ENCODE results near the gene TNS3.
"Not testable (repeated sequence)": the region's sequence is repeated elsewhere in the genome, so short reads cannot be mapped to it uniquely, and the experiment has no call there.

The TNS3 gene

GRCh38 chr7:47603514-47604255 is 21.8 kb upstream of the TNS3 start:
- not testable (repeated sequence) for DNase-seq (ENCODE audit: low read depth, low spot score)

DNA sequence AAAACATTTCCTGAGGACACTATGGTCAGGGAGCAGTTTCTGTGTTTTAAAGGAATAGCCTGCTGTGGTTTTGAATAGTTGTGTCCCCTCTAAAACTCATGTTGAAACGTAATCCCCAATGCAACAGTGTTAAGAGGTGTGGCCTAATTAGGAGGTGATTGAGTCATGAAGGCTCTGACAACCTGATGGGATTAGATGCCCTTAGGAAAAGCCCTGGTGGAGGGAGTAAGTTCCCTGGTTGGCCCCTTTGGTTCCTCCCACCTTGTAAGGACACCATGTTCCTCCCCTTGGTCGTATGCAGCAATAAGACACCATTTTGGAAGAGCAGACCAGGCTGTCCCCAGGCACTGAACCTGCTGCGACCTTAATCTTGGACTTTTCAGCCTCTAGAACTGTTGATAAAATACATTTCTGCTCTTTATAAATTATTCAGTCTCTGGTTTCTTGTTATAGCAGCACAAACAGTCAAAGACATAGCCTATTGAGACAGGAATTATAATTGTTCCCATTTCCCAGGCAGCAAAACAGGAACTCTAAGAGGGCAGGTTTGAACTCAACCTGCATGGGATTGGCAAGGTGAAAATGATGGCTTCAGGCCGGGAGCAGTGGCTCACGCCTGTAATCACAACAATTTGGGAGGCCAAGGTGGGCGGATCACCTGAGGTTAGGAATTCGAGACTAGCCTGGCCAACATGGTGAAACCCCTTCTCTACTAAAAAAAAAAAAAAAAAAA is 20.5 kb upstream of the TNS3 start:
- no peak for DNase-seq (ENCODE audit: low read depth, low spot score)

- no peak for DNase-seq (ENCODE audit: low read depth, low spot score)
Measured at GRCh38 chr7:47601881-47602249, 20.0 kb upstream of the TNS3 start.

DNA sequence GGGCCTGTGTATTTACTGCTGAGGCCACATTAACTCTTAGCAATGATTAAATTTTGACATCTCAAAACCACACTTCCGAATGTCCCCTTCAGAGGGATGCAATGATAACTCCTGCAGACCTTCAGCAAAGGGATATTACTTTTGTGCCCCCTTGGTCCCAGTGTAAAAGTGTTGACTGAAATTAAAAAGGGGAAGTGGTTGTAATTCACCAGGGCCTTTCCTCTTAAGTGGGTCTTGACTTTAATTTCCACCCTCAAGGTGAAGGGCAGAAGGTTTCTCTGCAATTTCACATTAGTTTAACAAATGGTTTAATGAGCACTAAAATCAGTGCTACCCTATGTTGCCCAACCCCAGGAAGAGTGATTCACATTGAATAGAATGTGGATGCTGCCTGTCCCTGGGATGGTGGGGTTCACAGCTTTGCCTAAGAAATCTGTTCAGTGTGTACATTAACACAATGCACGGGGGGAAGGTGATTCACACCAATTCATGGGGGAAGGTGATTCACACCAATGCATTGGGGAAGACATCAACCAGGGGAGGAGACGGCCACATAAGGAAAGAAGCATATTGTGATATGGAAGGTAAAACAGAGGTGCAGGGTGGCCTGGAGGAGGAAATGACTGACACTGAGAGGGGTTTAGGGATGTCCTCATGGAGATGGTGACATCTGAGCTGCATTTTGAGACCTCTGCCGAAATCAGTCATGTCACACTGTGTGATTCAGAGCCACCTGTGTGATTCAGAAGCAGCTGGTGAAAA is 19.4 kb upstream of the TNS3 start:
- DNase-seq (ENCODE audit: low read depth, low spot score) = no peak

GRCh38 chr7:47600199-47601118 is 18.5 kb upstream of the TNS3 start:
- DNase-seq (ENCODE audit: low read depth, low spot score) = no peak

DNA sequence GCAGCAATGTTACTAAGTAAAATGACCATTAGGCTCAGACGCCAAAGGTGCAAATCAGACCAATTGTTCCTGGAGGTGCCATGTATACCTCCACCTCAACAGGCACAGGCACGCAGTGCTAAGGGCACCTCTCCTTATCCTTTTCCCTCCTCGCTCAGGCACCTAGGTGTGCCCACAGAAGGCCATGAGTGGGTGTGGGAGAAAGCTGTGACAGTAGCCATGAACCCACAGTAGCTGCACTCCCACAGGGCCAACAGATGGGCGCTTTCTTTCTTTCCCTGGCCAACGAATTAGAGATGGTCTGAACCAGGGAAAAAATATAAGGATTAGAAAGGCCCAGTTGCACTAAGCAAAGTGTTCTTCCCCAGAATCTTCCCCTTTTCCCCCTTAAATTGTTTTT is 15.5 kb upstream of the TNS3 start:
- no peak for DNase-seq (ENCODE audit: low read depth, low spot score)

- DNase-seq (ENCODE audit: low read depth, low spot score) = no peak
Measured at GRCh38 chr7:47596502-47597202, 14.7 kb upstream of the TNS3 start.

- no peak for DNase-seq (ENCODE audit: low read depth, low spot score)
Measured at GRCh38 chr7:47594406-47594805, 12.5 kb upstream of the TNS3 start.

GRCh38 chr7:47591655-47592572 is 10.0 kb upstream of the TNS3 start:
- no peak for DNase-seq (ENCODE audit: low read depth, low spot score)

- DNase-seq (ENCODE audit: low read depth, low spot score) = no peak
Measured at GRCh38 chr7:47591089-47591654, 9.3 kb upstream of the TNS3 start.

DNA sequence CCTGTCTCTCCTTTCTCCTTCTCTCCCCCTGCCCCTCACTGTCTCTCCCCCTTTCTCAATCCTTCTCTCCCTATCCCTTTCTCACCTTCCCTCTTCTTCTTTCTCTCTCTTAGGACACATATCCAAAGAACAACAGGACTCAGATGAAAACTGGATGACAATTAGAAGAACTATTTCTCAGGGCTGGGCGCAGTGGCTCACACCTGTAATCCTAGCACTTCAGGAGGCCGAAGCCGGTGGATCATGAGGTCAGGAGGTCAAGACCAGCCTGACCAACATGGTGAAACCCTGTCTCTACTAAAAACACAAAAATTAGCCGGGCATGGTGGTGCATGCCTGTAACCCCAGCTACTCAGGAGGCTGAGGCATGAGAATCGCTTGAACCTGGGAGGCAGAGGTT is 8.3 kb upstream of the TNS3 start:
- DNase-seq (ENCODE audit: low read depth, low spot score) = not testable (repeated sequence)

- no peak for DNase-seq (ENCODE audit: low read depth, low spot score)
Measured at GRCh38 chr7:47588704-47589225, 6.9 kb upstream of the TNS3 start.

- no peak for DNase-seq (ENCODE audit: low read depth, low spot score)
Measured at GRCh38 chr7:47587976-47588375, 6.1 kb upstream of the TNS3 start.

GRCh38 chr7:47587351-47587750 is 5.4 kb upstream of the TNS3 start:
- DNase-seq (ENCODE audit: low read depth, low spot score) = no peak

DNA sequence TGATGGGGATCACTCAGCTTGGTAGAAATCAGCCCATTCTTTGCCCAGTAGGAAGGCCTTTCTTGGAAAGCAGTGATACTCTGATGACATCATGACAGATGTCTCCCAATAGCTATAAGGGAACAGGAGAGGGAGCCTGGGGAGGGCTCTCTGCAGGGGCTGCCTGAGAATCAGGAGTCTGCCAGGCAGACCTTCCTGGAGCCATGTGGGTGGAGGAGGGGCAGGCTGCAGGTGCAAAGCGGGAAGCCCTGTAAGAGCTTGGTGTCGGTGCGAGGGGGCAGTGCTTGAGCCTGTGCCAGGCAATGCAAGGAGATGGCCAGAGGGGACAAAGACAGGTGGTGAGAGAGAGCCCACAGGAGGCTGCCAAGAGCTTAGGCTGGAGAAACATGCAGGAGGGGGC is 5.0 kb upstream of the TNS3 start:
- DNase-seq (ENCODE audit: low read depth, low spot score) = no peak

- not testable (repeated sequence) for DNase-seq (ENCODE audit: low read depth, low spot score)
Measured at GRCh38 chr7:47586161-47586670, 4.3 kb upstream of the TNS3 start.

GRCh38 chr7:47584536-47584895 is 2.6 kb upstream of the TNS3 start:
- no peak for DNase-seq (ENCODE audit: low read depth, low spot score)

DNA sequence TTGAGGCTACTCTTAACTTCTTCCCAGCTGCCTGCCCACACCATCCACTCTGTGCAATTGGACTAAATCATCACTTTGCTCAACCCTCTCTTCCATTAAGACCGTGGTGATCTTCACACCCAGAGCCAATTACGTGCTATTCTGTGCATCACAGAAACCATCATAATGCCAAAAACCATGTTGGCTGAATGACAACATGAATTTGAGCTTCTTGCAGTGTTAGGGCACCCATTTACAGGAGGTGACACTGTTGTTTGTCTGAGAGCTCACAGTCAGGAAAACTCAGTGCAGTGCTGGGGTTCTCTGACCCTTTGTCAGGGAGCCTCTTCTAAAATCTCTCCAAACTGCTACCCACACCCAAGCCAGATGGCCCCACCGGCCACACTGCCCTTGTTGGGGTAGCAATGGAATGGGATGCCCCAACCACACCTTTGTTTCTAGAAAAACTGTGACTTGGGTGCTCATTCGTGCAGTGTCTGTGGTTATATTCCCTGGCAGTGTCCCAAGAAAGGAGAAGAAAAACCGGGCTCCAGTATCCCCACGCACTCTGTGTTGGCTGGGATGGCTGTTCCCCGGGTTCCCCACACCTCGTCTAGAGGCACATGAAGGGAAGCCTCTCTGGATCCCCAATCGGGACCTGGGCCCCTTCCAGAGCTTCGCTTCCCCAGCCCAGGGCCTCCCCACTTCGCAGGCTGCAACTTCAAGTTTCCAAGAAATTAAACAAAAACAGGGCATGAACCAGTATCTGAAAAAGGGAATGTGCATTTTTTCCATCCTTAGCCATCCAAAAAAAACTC is 2.0 kb upstream of the TNS3 start:
- no peak for DNase-seq (ENCODE audit: low read depth, low spot score)

Measured in activated naive CD8-positive, alpha-beta T cell treated with anti-CD3 and anti-CD28 coated beads, Interleukin-2, amount 50 U/mL, for 16 hours (primary cell).